ENCODE results near the gene INO80C.

The INO80C gene, protein sequence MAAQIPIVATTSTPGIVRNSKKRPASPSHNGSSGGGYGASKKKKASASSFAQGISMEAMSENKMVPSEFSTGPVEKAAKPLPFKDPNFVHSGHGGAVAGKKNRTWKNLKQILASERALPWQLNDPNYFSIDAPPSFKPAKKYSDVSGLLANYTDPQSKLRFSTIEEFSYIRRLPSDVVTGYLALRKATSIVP

DNA sequence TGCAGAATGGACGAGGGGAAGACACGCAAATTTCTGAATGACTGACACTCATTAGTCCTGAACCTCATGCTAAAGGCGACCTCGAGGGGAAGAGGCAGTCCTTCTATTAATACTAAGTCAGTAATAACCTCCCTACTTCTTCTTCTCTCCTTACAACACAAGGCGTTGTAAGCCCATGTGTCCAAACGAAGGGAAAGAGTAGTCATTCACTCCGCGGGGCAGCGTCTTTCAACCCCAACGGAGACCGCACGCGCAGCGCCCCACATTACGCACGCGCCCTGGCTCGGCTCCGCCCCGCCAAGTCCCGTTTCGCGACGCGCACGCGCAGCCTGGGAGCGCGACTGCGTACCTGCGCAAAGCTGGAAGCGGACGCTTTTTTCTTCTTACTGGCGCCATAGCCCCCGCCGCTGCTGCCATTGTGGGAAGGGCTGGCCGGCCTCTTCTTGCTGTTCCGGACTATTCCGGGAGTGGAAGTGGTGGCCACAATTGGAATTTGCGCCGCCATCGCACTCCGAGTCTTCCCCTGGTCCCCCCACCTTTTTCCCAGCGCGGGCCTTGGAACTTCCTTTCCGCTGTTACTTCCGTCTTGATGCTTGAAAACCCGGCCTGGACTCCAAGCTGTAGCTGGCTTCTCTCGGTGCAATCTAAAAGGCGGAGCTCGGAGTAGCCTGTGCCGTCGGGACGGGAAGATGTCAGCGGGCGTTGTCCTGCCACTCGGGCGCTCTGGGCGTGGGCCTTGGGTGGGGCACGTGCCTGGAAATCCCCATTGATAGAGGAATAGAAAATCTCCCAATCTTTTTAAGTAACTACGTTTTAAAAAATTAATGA is at the start of gene INO80C:
Gene INO80C (minus strand): TSS at position 591 of the 828 bp plus-strand sequence. CDS start 86 bp downstream, at position 505.
- peak; percentile 84 to 88 (median 86) for DNase-seq (ENCODE audit: low read depth in 4 of 4, low spot score in 1 of 4)

DNA sequence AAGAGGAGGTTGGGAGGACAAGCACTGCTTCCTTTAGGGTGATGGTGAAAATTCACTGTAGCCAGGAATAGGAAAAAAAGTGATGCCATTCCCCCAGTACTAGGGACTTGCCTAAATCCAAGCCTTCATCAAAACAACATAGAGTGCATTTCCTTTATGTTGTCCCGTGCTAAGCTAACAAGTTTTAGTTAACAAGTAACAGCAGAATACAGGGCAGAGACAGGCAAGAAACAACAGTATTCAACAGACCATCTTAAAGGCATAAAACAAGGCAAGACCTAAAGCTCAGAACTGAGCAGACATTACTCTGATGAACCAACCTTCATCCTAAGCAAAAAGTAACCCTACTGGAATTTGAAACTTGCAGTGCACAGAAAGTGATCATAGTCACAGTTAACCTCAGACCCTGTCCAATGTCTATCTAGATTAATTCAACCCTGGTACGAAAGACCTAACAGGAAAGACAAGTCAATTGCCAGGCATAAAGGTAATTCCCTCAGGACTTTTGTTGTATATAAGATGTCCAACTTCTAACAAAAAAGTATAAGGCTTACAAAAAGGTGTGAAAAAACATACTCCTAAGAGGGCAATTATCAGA is 49.3 kb upstream of the INO80C start:
- no peak for DNase-seq (ENCODE audit: low read depth in 4 of 4, low spot score in 1 of 4)

DNA sequence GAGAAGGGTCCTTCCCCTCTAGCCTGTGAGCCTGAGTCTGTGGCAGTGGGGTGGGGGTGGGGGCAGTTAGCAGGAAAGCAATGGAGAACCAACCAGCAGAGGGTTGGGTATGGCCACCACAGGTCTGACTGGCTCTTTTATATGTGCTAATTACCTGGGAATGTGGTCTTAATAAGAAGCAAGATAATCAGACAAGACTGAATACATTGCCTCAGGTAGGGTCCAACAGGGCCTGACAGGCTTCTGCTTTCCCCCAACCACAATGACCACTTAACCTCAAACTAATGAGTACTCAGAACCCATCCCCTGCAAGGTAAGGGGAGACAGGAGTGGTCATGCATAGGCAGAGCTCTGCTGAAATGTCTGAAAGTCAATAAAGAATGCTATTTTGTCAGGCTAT is 44.6 kb upstream of the INO80C start:
- DNase-seq (ENCODE audit: low read depth in 4 of 4, low spot score in 1 of 4): no peak

DNA sequence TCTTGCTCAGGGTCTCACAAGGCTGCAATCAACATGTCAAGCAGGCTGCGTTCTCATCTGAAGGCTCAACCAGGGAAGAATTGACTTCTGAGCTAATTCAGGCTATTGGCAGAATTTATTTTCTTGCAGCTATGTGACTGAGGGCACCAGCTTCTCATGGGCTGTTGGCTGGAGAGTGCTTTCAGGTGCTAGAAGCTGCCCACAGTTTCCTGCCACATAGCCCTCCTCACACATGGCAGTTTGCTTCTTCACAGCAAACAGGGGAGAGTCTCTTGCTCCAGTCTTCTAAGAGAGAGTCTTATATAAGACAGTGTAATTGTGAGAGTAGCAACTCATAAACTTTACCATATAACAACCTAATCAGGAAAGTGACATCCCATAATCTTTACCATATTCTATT is 37.5 kb upstream of the INO80C start:
- no peak for DNase-seq (ENCODE audit: low read depth in 4 of 4, low spot score in 1 of 4)

DNA sequence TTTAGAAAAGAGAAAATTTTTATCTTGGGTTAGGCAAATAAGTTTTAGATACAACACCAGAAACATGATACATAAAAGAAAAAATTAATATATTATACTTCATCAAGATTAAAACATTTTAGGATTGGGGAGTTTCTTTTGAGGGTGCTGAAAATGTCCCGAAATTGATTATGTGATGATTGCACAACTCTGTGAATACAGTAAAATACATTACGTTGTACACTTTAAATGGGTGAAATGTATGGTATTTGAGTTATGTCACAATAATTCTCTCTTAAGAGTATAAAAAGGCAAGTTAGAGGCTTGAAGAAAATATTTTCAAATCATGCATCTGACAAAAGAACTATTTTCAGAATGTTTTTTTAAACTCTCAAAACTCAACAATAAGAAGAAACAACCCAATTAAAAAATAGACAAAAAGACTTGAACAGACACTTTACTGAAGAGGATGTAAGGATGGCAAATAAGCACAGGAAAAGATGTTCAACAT is 36.2 kb upstream of the INO80C start:
- no peak for DNase-seq (ENCODE audit: low read depth in 4 of 4, low spot score in 1 of 4)

DNA sequence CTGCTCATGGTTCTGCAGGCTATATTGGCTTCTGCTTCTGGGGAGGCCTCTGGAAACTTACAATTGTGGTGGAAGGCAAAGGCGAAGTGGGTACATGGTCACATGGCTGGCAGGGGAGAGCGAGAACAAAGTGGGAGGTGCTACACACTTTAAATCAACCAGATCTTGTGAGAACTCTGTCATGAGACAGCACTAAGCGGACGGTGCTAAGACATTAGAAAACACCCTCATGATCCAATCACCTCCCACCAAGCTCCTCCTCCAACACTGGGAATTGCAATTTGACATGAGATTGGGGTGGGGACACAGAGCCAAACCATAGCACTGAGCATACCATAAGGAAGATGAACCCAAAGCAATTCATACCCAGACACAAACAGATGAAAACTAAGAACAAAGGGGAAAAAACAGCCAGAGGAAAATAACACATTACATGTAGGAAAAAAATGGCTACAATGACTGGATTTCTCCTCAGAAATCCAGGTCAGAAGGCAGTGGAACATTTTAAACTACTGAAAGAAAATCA is 31.1 kb upstream of the INO80C start:
- no peak for DNase-seq (ENCODE audit: low read depth in 4 of 4, low spot score in 1 of 4)

DNA sequence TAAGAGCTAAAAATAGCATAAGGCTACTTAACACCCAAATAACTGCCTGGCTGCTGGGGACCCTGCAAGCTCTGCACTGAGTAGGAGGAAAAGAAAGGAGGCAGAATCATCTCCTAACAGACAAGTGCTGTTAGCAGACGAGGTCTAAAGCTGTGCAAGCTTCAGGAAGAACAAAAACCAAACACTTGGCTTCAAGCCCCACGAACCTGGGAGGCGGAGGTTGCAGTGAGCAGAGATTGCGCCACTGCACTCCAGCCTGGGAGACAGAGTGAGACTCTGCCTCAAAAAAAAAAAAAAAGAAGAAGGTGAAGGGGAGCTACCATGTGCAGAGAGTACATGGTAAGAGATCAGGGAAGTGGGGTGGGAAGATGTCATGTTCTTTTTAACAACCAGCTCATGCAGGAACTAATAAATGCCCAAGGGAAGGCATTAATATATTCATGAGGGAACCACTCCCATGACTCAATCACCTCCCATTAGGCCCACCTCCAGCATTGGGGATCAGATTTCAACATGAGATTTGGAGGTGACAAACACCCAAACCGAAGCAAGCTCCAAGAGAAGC is 28.8 kb upstream of the INO80C start:
- DNase-seq (ENCODE audit: low read depth in 4 of 4, low spot score in 1 of 4): no peak

DNA sequence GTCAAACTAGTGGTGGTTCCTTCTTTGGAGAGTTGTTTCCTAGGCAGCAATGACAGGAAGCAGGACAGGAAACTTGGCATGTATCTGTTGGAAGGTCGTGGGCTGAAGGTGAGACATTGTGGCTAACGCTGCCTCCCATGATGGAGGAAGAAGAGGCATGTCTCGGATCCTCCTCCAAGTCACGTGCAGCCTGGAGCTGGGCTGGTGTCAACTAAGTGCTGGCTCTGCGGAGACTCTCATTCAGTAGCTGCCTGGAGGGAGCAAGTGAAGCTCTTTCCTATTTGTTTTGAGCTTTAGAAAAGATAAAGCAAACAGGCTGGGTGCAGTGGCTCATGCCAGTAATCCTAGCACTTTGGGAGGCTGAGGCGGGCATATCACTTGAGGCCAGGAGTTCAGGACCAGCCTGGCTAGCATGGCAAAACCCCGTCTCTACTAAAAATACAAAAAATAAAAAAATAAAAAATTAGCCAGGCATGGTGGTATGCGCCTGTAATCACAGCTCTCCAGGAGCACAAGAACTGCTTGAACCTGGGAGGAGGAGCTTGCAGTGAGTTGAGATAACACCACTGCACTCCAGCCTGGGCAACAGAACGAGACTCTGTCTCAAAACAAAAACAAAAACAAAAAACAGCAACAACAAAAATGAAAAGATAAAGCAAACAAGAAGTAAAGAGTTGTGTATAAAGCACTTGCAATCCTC is 28.2 kb upstream of the INO80C start:
- no peak for DNase-seq (ENCODE audit: low read depth in 4 of 4, low spot score in 1 of 4)

DNA sequence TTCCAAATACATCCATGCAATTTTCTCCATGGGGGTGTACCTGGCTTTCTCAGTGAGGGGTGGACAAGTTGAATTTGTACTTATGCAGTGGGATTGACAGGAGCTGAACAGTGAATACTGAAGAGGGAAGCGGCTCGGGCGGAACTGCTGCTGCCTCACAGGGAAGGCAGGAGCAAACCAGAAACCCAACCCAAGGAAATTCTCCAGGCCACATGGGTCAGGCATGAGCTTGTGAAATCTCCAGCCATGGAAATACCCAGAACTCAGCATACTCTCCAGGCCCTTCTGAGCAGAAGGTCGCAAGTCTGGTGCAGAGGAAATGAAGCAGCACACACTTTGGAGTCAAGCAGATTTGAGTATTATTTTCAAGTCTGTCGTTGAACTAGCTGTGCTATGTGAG is 26.5 kb upstream of the INO80C start:
- no peak for DNase-seq (ENCODE audit: low read depth in 4 of 4, low spot score in 1 of 4)

DNA sequence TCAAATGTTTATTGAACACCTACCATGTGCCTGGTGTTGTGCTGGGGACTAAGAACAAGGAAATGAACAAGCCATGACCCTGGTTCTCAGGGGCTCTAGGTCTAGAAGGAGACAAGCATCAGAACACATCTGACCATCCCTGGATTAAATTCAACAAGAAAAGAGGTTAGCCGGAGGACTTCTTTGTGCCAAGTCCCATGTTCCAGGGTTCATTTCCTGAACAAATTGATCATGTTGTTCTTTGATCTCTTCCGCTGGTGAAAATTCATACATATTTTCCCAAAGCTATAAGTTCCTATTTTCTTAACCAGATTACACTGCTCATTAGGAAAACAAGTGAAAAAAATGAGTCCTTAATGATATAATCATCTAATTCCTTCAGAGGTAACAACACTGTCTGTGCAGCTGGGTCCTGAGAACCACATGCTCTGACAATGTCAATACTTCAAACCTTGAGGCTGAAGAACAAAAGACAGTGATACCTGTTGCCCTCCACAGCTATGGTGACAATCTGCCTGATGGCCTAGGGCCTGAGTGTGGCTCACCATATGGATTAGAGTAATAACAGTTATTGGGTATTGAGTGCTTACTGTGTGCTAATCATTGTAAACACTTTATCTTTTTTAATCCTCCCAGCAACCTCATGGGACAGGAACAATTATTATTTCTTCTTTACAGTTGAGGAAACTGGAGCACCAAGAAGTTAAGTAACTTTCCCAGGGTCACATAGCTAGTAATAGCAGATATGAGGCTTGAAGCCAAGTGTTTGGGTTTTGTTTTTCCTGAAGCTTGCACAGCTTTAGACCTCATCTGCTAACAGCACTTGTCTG is 24.6 kb upstream of the INO80C start:
- no peak for DNase-seq (ENCODE audit: low read depth in 4 of 4, low spot score in 1 of 4)

DNA sequence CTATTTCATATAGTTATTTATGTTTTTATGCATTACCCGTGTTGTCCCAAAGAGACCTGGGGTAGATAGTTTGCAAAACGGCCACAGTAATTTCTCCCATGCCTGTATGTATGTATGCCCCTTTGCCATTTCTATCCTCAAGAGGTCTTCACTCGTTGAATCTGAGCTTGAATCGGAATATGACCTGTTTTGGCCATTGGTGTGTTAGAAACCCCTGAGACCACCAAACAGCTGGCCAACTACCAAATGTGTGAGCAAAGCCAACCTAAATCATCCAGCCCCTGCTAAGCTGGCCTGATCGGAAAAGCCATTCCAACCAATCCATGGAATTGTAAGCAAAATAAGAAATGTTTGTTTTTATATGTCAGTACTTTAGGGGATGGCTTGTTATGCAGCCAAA is 23.4 kb upstream of the INO80C start:
- DNase-seq (ENCODE audit: low read depth in 4 of 4, low spot score in 1 of 4): no peak

DNA sequence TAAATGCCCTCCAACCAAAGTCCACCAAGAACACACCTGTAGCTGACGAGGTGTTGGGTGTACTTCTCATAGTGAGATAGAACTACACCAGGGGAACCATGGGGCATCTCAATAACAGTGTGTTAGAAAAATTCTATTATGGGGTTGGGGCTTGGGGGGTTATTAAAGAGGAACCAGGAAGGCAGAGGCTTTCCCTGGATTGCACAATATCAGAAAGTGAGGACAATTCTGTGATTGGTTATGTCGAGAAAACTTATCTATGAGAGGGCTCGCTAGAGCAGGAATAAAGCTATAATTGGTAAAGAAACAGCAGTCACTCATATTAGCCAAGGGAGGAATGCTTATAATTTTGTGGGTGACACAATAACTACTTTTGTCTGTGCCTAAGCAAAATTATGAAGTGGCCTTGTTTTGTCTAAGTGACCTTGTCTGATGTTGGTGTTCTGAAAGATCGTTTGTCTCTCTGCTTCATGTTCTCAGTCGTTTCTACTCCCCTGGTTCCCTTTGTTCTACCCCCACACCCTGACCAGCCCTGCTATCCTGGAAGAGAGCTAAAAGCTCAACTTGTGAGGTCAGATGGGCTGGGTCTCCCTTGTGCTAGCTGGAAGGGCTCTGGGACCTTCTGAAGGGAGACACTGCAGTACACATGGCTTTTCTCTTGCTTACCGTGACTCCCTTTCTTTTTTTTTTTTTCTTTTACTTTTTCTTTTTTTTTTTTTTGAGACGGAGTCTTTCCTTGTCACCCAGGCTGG is 21.6 kb upstream of the INO80C start:
- no peak for DNase-seq (ENCODE audit: low read depth in 4 of 4, low spot score in 1 of 4)

DNA sequence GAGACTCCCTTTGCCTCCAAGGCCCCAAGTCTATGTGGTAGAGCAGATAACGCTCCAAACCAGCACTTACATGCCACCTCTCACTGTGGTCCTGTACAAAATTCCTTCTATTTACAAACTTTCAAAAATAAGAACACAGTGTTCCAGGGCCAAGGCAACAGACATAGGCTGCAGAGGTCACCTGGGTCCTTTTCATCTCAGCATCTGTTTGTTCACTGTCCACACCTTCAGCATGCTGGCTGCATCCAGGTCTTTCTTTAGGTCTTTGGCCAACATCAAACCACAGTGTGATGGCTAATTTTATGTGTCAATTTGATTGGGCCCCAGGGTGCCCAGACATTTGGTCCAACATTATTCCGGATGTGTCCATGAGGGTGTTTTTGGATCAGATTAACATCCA is 20.0 kb upstream of the INO80C start:
- no peak for DNase-seq (ENCODE audit: low read depth in 4 of 4, low spot score in 1 of 4)

DNA sequence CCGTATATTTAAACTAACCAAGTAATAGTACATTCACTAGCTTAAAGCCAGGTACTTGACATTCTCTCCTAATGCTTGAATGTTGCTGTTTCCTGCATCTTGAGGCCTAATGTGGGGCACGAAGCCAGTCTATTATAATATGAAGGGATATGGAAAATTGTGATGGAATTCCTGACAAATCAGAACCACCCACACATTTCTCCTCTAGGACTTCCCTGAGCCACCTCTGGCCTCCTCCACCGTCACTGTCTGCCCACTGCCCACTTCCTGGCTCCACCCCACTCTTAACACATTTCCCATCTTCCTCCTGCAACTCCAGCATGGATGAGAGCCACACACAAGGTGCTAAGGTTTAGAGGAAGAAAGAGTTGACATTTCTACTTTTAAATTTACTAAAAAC is 19.0 kb upstream of the INO80C start:
- DNase-seq (ENCODE audit: low read depth in 4 of 4, low spot score in 1 of 4): no peak

DNA sequence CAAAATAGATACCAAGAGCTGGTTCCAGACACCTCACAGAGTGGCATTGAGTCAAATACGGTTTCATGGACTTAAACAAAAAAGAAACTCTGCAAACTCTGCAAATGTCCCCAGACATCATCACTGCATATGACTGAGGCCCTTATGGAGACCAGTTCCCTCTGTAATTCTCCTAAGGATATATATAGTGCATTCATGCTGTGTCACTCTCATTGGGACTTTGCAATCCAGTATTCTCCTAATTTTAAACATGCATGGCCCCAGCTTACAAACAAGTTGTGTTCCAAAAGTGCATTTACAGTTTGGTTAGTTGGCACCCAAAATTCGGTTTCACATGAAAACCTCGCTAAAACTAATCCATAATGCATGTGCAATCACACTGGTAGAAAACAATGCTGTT is 18.6 kb upstream of the INO80C start:
- DNase-seq (ENCODE audit: low read depth in 4 of 4, low spot score in 1 of 4): no peak

DNA sequence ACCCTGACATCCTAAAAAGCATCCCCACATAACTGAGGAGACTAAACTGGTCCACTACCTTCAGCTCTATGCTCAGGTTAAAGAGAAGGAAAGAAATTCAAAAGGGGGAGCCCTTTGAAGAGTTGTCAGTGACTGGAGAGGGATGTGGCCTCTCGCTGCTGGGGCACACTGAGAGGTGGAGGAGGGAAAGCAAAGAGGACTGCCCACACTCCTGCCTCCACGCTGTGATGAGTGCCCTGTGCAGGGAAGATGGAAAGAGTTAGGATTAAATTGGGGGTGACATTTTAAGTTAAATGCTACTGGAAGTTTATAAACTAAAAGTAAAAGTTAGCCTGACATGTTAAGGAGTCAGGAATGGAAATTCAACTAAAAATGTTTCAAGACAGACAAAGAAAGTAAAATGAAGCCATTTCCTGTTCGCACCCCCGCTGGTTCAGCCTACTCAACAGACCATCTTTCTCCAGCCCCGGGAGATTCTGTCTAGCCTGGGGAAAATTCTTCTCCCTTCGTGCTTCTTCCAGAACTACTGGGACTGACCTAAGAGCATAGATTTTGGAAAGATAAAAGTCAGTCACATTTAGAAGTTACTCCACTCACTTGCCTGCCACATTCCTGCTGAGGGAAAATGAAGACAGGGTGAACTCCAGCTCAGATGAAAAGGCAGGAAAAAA is 17.8 kb upstream of the INO80C start:
- no peak for DNase-seq (ENCODE audit: low read depth in 4 of 4, low spot score in 1 of 4)

DNA sequence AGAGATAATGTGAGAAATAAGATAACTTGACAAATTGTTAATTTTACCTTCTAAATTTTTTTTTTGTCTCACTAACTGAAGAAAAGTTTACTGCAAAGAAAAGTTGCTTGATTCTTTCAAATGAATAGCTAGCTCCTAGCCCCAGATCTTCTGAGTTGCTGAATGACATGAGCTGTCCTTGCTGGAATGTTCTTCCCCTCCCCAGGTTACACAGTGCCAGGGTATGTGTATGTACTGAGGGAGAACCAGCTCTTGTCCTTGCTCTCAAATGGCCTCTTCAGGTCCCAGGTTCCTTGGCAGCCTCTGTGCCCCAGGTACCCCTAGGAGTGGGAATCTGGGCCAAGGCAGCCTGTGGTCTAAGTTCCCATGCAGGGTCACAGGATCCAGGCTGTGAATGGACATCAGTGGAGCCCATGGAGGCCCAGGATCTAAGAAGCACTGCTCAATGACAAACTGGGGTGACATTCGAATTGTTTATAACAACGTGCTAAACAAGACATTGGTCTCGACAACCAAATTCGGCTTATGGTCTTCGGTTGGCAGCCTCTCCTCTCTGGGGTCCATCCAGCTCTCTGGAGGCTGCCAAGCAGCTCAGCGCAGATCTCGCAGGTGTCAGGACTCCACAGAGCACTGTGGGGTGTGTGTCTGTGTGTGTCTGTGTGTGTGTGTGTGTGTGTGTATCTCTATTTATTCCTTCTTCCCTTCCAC is 17.1 kb upstream of the INO80C start:
- DNase-seq (ENCODE audit: low read depth in 4 of 4, low spot score in 1 of 4): no peak

DNA sequence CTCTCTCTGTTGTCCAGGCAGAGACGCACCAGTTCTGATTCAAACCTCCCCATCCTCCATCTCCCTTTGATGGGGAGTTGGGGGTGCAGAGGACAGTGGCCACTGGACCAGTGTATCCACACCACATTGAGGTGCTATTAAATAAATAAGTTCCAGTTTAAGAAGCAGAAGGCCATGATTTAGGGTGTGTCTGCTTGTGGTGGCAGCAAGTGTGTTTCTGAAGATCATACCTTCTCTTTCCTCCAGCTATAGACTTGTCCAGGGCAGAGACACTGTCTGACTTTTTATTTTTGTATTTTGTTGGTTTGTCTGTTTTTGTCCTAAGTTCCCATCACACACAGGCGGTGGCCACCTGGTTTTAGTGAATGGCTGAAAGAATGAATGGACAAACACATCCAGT is 16.5 kb upstream of the INO80C start:
- DNase-seq (ENCODE audit: low read depth in 4 of 4, low spot score in 1 of 4): no peak

Data from stimulated activated CD4-positive, alpha-beta T cell treated with anti-CD3 and anti-CD28 coated beads, Interleukin-1b, Interleukin-23, amount 100 ng/mL, for 24 hours (primary cell).